ENCODE measurements around the gene CPNE7. TPM values are rescaled to one million over a fixed set of nuclear protein-coding genes. Genes with fewer than 3 reads are reported as not detected.

CPNE7 gene
- total and polyA plus RNA-seq, 2 of the 13 experiments (the other 11 are each of a cell fraction or from before 2014, with no cell fraction given), result 0.59 TPM; not detected in 1

GRCh38 chr16:89621698-89622409, 46.3 kb downstream of the CPNE7 start (continued):
- no peak for TF ChIP-seq HNF1A (IDR thresholded peaks at IDR 0.05; ENCODE audit: low read depth)
- TF ChIP-seq HNF1A (CRISPR knock-in tag; IDR thresholded peaks at IDR 0.05; ENCODE audit: borderline replicate concordance), result 0 out of 2 replicates have a peak, but pooled peaks have one; percentile 10
- TF ChIP-seq SMAD1 (CRISPR knock-in tag; IDR thresholded peaks at IDR 0.05; ENCODE audit: borderline replicate concordance, low read depth), result 0 out of 2 replicates have a peak, but pooled peaks have one; percentile 45
- peak; percentile 68; the same call in 1 of the 2 replicates for TF ChIP-seq RFX1 (IDR thresholded peaks at IDR 0.05)
- peak; percentile 84 for TF ChIP-seq ZSCAN25 (CRISPR knock-in tag; IDR thresholded peaks at IDR 0.05)
- TF ChIP-seq DNMT1 (CRISPR knock-in tag; IDR thresholded peaks at IDR 0.05), result 0 out of 2 replicates have a peak, but pooled peaks have one; percentile 71
- TF ChIP-seq CTCF (CRISPR knock-in tag; IDR thresholded peaks at IDR 0.05), result 0 out of 2 replicates have a peak, but pooled peaks have one; percentile 2
- TF ChIP-seq EEA1 (CRISPR knock-in tag; IDR thresholded peaks at IDR 0.05; ENCODE audit: borderline replicate concordance), result peak; percentile 18; the same call in 1 of the 2 replicates
- peak; percentile 37; the same call in 1 of the 2 replicates for TF ChIP-seq ZNF687 (CRISPR knock-in tag; IDR thresholded peaks at IDR 0.05)
- peak; percentile 45 for TF ChIP-seq PAXIP1 (CRISPR knock-in tag; conservative IDR thresholded peaks at IDR 0.05)
- TF ChIP-seq TAF1 (CRISPR knock-in tag; IDR thresholded peaks at IDR 0.05), result no peak
- no peak for TF ChIP-seq ZNF558 (CRISPR knock-in tag; IDR thresholded peaks at IDR 0.05; ENCODE audit: borderline replicate concordance)

Data from HepG2 (cell line).